GM23248 (cell line): Measurements from ENCODE around the gene HDAC4.

Experiments used
- EZH2 ChIP-seq: fragments of 200-600 bp; sonication (generic); IDR thresholded peaks from 2 replicates; pipeline ENCODE4 v1.6.1; 2018; ENCODE audit warnings: antibody characterized with exemption, mild to moderate bottlenecking; ENCODE audit not compliant: insufficient read depth, poor library complexity, severe bottlenecking
- EZH2phosphoT487 ChIP-seq: fragments of 200-600 bp; sonication (generic); IDR thresholded peaks from 2 replicates; pipeline ENCODE4 v1.6.1; 2018; ENCODE audit warnings: antibody characterized with exemption, moderate library complexity, mild to moderate bottlenecking, low read depth; ENCODE audit not compliant: insufficient read depth

DNA sequence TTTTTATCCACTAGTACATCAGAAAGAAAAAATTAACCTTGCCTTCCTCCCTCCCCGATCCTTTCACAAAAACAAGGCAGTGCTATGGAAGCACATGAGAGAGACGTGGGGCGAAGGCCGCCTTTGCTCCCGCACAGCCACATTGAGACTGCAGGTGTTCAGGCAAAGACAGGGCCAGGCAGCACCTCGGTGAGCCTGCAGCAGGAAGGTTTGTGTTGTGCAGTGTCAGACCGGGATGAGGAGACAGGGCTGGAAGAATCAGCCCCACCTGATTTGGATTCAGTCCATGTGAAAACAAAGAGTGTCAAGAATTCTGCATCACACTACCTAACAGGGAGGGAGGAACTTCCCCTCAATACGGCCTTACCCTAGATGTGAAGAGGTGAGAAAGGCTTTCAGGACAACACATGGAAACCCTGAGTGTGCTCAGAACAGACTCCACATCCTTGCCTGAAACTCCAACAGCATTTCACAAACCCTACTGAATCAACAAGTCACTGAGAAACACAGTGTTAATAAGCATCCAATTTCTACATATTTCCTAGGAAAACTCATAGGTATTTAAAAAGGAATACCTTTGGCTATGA lies 59.6 kb downstream of the HDAC4 start:
- TF ChIP-seq EZH2phosphoT487 (no peak), EZH2 (no peak)
